MM.1S (cell line): Measurements from ENCODE around the gene HNRNPK.

Experiments
- DNase-seq: peaks from one replicate; pipeline ENCODE4 v3.0.0-alpha.2; 2015
- H2AFZ ChIP-seq: fragments of 300-600 bp; sonication (generic); 2 replicates; pipeline ENCODE4 v1.6.0; 2016; ENCODE audit warnings: antibody characterized with exemption, low read length
- H3F3A ChIP-seq: fragments of 300-600 bp; sonication (generic); 2 replicates; pipeline ENCODE4 v1.6.1; 2016; ENCODE audit warnings: mild to moderate bottlenecking, antibody characterized with exemption, low read length, moderate library complexity, mixed read lengths; ENCODE audit not compliant: insufficient read depth
- H3K27ac ChIP-seq: fragments of 300-600 bp; sonication (generic); 2 replicates; pipeline ENCODE4 v1.5.1; 2016; ENCODE audit warnings: mild to moderate bottlenecking, low read length
- H3K27me3 ChIP-seq: fragments of 300-600 bp; sonication (generic); replicated peaks from 2 replicates; pipeline ENCODE4 v1.6.0; 2016; ENCODE audit warnings: low read length; ENCODE audit not compliant: insufficient read depth
- H3K36me3 ChIP-seq: fragments of 300-600 bp; sonication (generic); replicated peaks from 2 replicates; pipeline ENCODE4 v1.6.1; 2016; ENCODE audit warnings: mild to moderate bottlenecking, low read length, mixed read lengths; ENCODE audit not compliant: insufficient read depth
- H3K4me1 ChIP-seq: fragments of 300-600 bp; sonication (generic); 2 replicates; pipeline ENCODE4 v1.6.1; 2016; ENCODE audit warnings: low read length, mixed read lengths
- H3K4me2 ChIP-seq: fragments of 300-600 bp; sonication (generic); 2 replicates; pipeline ENCODE4 v1.6.0; 2016; ENCODE audit warnings: low read depth, low read length
- H3K4me3 ChIP-seq: fragments of 300-600 bp; sonication (generic); 2 replicates; pipeline ENCODE4 v1.5.1; 2016; ENCODE audit warnings: low read length, mixed read lengths
- H3K79me2 ChIP-seq: fragments of 300-600 bp; sonication (generic); 2 replicates; pipeline ENCODE4 v1.6.1; 2016; ENCODE audit warnings: mixed run types, low read length, mixed read lengths
- H3K9ac ChIP-seq: fragments of 300-600 bp; sonication (generic); 2 replicates; pipeline ENCODE4 v1.6.1; 2016; ENCODE audit warnings: low read length, mixed read lengths
- H3K9me2 ChIP-seq: fragments of 300-600 bp; sonication (generic); replicated peaks from 2 replicates; pipeline ENCODE4 v1.6.1; 2016; ENCODE audit warnings: mild to moderate bottlenecking, low read length, mixed read lengths; ENCODE audit not compliant: insufficient read depth
- H3K9me3 ChIP-seq: fragments of 300-600 bp; sonication (generic); replicated peaks from 2 replicates; pipeline ENCODE4 v1.6.1; 2016; ENCODE audit warnings: mild to moderate bottlenecking, low read length, mixed read lengths; ENCODE audit not compliant: insufficient read depth
- H4K20me1 ChIP-seq: fragments of 300-600 bp; sonication (generic); 2 replicates; pipeline ENCODE4 v1.6.1; 2016; ENCODE audit warnings: mild to moderate bottlenecking, low read length, moderate library complexity, mixed read lengths; ENCODE audit not compliant: insufficient read depth
- EZH2 ChIP-seq: fragments of 300-600 bp; sonication (generic); optimal IDR thresholded peaks from 2 replicates; pipeline ENCODE3; 2017; ENCODE audit warnings: low read depth, mild to moderate bottlenecking, antibody characterized with exemption, low read length, mixed read lengths
- EZH2phosphoT487 ChIP-seq: fragments of 300-600 bp; sonication (generic); IDR thresholded peaks from 2 replicates; pipeline ENCODE4 v1.6.1; 2018; ENCODE audit warnings: antibody characterized with exemption, low read length
- TF ChIP-seq, protein P1 (sequence below): fragments of 300-600 bp; sonication (generic); IDR thresholded peaks from 2 replicates; pipeline ENCODE4 v1.5.1; 2016; ENCODE audit warnings: antibody characterized with exemption, low read length, mixed read lengths

HNRNPK gene

DNA sequence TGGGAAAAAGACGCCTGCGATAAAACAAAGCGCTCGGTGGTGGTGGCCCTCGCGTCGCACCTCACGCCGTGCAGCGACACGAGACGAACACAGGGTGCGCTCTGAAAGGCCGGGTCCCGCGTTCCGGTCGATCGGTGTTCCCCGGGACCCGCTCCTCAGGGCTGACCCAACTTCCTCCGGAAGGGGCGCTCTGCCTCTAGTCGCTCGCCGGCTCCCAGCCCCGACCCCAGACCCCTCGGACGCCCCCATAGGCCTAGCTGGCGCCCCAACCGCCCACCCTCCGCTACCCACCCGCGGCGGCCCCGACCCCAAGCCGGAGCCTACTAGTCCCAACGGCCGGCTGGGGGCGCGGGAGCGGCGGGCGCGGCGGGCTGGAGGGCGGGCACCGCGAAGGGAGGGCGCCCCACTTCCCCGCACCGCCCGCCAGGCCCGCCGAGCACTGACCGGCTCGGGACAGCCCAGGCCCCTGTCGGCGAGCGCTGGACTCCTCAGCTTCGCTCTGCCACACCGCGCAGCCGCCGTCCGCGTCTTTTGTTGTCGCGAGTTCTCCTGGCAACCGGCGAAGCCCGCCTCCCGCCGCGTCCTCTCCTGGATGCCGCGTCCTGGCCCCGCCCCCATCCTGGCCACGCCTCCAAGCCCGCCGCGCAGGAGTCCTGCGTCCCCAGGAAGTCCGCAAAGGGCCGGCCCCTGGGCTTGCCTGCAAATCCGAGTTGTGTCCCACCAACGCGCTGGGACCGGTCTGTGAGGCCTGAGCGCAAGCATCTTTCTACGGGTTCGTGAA is 58.9 kb downstream of the HNRNPK start, which contains the start of gene KIF27:
Gene KIF27, minus strand, starts transcription at position 506 of the 781 bp plus-strand sequence. CDS start 5,841 bp downstream, outside the sequence.
- no peaks in the 10 kb centered on the region for H3K79me2 ChIP-seq
- no peaks in the 10 kb centered on the region for H3K27me3 ChIP-seq
- peak; percentile 96 for DNase-seq
- H3K4me3 ChIP-seq: peak within 1 kb of the TSS; percentile 78
- H3F3A ChIP-seq: 0 out of 2 replicates have a peak, but pooled peaks cover 5% of the 10 kb centered on the region
- H3K4me1 ChIP-seq: 0 out of 2 replicates have a peak, but pooled peaks cover 9% of the 10 kb centered on the region
- peak within 1 kb of the TSS; percentile 71; the same call in 1 of the 2 replicates for H3K27ac ChIP-seq
- H3K36me3 ChIP-seq: no peaks in the 10 kb centered on the region
- peak within 1 kb of the TSS; percentile 85 for H3K4me2 ChIP-seq
- H4K20me1 ChIP-seq: no peaks in the 10 kb centered on the region
- TF ChIP-seq, protein P1, sequence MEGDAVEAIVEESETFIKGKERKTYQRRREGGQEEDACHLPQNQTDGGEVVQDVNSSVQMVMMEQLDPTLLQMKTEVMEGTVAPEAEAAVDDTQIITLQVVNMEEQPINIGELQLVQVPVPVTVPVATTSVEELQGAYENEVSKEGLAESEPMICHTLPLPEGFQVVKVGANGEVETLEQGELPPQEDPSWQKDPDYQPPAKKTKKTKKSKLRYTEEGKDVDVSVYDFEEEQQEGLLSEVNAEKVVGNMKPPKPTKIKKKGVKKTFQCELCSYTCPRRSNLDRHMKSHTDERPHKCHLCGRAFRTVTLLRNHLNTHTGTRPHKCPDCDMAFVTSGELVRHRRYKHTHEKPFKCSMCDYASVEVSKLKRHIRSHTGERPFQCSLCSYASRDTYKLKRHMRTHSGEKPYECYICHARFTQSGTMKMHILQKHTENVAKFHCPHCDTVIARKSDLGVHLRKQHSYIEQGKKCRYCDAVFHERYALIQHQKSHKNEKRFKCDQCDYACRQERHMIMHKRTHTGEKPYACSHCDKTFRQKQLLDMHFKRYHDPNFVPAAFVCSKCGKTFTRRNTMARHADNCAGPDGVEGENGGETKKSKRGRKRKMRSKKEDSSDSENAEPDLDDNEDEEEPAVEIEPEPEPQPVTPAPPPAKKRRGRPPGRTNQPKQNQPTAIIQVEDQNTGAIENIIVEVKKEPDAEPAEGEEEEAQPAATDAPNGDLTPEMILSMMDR: peak; percentile 31
- no peak for TF ChIP-seq EZH2phosphoT487
- H2AFZ ChIP-seq: peak within 1 kb of the TSS; percentile 95
- H3K9ac ChIP-seq: peak within 1 kb of the TSS; percentile 85
- H3K9me3 ChIP-seq: no peaks in the 10 kb centered on the region
- no peaks in the 10 kb centered on the region for H3K9me2 ChIP-seq

DNA sequence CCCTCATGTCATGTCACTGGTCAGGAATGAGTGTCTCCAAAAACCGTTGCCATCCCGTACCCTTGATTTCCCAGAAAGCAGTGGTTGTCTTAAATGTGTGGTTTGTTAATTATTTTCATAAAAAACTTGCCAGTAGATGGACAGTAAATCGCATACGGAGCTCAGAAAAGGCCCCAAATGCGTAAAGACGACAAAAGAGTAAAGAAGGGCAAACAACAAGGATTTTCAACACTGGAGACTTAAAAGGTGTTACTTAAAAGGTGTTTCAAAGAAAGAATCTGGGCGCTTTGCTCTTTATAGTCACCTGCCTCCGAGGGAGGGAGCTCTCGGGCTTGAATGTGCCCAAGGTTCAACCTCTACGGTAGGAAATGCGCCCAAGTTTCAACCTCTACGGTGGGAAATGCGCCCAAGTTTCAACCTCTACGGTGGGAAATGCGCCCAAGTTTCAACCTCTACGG is 59.5 kb downstream of the HNRNPK start:
- Histone ChIP-seq H3K79me2 (no peaks in the 10 kb centered on the region), H3K36me3 (no peaks in the 10 kb centered on the region), H3K9me3 (no peaks in the 10 kb centered on the region), H3K27ac (peak overlapping the region; percentile 71; the same call in 1 of the 2 replicates), H3F3A (0 out of 2 replicates have a peak, but pooled peaks cover 5% of the 10 kb centered on the region), H3K4me3 (peak overlapping the region; percentile 78), H3K27me3 (no peaks in the 10 kb centered on the region), H3K4me1 (0 out of 2 replicates have a peak, but pooled peaks cover 9% of the 10 kb centered on the region), H2AFZ (peak overlapping the region; percentile 64), H4K20me1 (no peaks in the 10 kb centered on the region), H3K4me2 (peak overlapping the region; percentile 68), H3K9ac (peak overlapping the region; percentile 85), H3K9me2 (no peaks in the 10 kb centered on the region)
- DNase-seq: peak; percentile 61
- no peak for TF ChIP-seq EZH2
- no peak for TF ChIP-seq EZH2phosphoT487
- TF ChIP-seq, protein P1: no peak; the same call in 1 of the 2 replicates

DNA sequence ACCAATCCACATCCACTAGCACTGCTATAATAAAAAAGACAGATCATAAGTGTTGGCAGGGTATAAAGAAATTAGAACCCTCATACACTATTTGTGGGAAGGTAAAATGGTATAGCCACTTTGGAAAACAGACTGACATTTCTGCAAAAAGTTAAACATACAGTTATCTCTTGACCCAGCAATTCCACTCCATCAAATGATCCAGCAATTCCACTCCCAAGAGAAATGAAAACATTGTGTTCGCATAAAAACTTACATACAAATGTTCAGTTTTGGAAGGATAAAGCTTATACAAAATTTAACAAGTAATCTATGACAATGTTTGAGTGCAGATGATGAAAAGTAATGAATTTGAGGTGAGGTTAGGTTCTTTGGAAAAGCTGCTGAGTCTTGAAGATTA is 60.9 kb downstream of the HNRNPK start:
- no peak for DNase-seq
- Histone ChIP-seq H3K36me3 (no peaks in the 10 kb centered on the region), H4K20me1 (no peaks in the 10 kb centered on the region), H3K9me2 (no peaks in the 10 kb centered on the region), H2AFZ (no peak overlapping the region), H3K9me3 (no peaks in the 10 kb centered on the region), H3K4me1 (0 out of 2 replicates have a peak, but pooled peaks cover 9% of the 10 kb centered on the region), H3K27me3 (no peaks in the 10 kb centered on the region), H3K4me2 (no peak overlapping the region), H3K79me2 (no peaks in the 10 kb centered on the region), H3F3A (0 out of 2 replicates have a peak, but pooled peaks cover 5% of the 10 kb centered on the region), H3K4me3 (no peak overlapping the region), H3K9ac (no peak overlapping the region), H3K27ac (no peak overlapping the region)
- TF ChIP-seq, protein P1: no peak
- TF ChIP-seq EZH2 (no peak), EZH2phosphoT487 (no peak)
